Lower leg skin (tissue), 4 donors: ENCODE results near the gene SIRPG. TPM values are rescaled to one million over a fixed set of nuclear protein-coding genes. Genes with fewer than 3 reads are reported as not detected.

Experiments used
- DNase-seq, 2 donors: peaks; one replicate each; pipeline ENCODE4 v3.0.0-alpha.2; 2019; ENCODE audit warnings: low spot score in 2 of 2
- H3K4me3 ChIP-seq: fragments of 200-600 bp; sonication (generic); 2 replicates; pipeline ENCODE4 v1.5.1; 2017; ENCODE audit warnings: mild to moderate bottlenecking, low read depth; ENCODE audit not compliant: poor library complexity, severe bottlenecking
- POLR2A ChIP-seq, 2 donors: fragments of 450-650 bp; IDR thresholded peaks; one replicate each; pipeline ENCODE4 v1.6.1; 2016 to 2017; ENCODE audit warnings: antibody characterized with exemption in 2 of 2, mild to moderate bottlenecking in 1 of 2, moderate library complexity in 1 of 2
- WGBS, 2 donors: methylation state at CpG; one replicate each; pipeline ENCODE4 v1.1.5; 2018; 5-methylcytosine and 5-hydroxymethylcytosine counted together
- intact Hi-C: fragments of 100-400 bp; cut with DNase I; formaldehyde crosslinking; loops from one replicate; pipeline ENCODE4 v1.15.0; 2023; ENCODE audit warnings: low total_unique reads
- total RNA-seq, 4 donors: library from RNA; depleted of rRNA; stranded (reverse); fragments of >200 nt; gene quantifications; one replicate each; pipeline ENCODE4 v1.1.0, GENCODE V29; 2016
- TF ChIP-seq, protein P1 (sequence below), 3 donors: fragments of 450-650 bp; IDR thresholded peaks; one replicate each; pipeline ENCODE4 v1.5.1; 2016; ENCODE audit warnings: antibody characterized with exemption in 3 of 3, mild to moderate bottlenecking in 3 of 3, moderate library complexity in 2 of 3

SIRPG gene
- total RNA-seq, 4 donors from 2014 or later: 0.89 TPM; not detected in 3

DNA sequence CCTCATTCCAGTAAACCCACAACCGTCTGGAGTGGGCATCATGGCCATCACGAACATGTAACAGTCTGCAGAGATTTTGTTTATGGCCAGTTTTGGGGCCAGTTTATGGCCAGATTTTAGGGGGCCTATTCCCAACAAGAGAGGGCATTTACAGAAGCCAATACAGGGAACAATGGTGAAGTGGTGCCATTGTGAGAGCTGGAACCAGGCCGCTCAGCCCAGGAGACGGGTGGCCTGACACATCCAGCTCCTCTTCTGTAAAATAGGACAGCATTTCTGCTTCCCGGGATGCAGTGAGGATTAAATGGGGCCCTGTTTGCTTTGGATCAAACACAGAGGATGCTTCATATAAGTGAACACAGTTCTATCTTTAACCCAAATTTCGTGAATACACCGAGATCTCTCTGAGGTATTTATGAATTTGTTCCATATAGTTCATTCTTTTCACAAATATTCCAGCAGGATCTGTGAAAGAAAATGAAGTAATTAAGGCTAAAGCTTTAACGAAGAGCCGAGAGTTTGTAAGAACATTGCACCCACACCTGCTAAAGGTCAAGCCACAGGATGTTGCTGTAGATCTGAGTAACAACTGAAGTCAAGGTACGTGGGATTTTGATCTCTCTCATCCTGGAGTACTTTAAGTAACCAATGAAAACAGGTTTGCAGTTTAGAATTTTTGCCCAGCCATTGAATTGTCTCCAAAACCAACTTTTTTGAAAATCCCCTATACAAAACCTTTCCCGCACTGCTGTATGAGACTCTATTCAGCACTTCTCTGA, 14.5 kb upstream of the SIRPG start:
- 78 to 85% methylated on average over 11 of the region's 11 CpGs for WGBS, 2 donors
- TF ChIP-seq, protein P1, sequence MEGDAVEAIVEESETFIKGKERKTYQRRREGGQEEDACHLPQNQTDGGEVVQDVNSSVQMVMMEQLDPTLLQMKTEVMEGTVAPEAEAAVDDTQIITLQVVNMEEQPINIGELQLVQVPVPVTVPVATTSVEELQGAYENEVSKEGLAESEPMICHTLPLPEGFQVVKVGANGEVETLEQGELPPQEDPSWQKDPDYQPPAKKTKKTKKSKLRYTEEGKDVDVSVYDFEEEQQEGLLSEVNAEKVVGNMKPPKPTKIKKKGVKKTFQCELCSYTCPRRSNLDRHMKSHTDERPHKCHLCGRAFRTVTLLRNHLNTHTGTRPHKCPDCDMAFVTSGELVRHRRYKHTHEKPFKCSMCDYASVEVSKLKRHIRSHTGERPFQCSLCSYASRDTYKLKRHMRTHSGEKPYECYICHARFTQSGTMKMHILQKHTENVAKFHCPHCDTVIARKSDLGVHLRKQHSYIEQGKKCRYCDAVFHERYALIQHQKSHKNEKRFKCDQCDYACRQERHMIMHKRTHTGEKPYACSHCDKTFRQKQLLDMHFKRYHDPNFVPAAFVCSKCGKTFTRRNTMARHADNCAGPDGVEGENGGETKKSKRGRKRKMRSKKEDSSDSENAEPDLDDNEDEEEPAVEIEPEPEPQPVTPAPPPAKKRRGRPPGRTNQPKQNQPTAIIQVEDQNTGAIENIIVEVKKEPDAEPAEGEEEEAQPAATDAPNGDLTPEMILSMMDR (IDR thresholded peaks at IDR 0.05): no peak
- TF ChIP-seq POLR2A (IDR thresholded peaks at IDR 0.05): no peak
- intact Hi-C loops: no loop called here
- DNase-seq: no peak
- H3K4me3 ChIP-seq: no peak overlapping the region

DNA sequence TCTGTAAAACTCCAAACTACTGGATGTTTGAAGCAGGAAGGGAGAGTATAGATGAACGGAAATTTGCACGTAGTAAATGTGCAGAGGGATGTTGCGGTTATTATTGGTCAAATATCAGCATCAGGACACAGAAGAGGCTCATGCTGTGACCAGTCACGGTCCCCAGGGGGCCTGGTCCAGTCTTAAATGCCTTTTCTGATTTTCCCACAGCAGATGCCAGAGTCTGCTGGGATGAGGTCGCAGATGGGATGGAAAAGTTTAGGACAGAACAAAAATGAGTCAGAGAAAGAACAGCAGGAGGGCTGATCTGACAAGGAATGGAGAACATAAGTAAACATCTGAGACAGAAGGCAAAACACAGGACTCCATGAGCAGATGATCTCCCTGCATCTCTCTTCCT, 11.7 kb upstream of the SIRPG start:
- H3K4me3 ChIP-seq: no peak overlapping the region
- TF ChIP-seq, protein P1 (IDR thresholded peaks at IDR 0.05): no peak
- TF ChIP-seq POLR2A (IDR thresholded peaks at IDR 0.05): no peak
- intact Hi-C loops: no loop called here
- WGBS, 2 donors: 66 to 70% methylated on average over 5 of the region's 5 CpGs
- no peak for DNase-seq

DNA sequence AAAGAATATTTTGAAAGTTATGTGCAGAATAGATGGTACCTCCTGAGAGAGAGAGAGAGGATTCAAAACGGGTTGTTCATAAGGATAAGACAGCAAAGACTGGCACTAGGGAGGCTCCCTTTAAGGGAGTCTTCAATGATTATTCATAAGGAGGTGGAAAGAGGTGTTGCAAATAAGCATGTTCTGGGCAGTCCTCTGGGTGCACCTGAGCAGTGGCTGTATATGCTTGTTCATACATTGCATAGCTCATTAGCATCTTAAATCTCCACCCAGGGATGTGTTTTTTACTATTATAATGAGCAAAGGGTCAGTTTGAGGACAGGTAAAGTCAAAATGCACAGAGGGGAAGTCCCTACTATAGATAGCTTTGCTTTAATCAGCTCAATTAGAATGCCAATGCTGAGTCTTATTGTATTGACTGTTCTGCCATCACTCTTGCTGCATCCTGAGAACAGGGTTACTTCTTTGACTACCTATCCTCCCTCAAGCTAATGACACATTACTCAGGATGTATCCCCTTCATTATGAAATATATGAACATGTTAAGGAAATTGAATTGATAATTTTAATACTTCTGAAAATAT, 10.0 kb upstream of the SIRPG start:
- H3K4me3 ChIP-seq: no peak overlapping the region
- no peak for TF ChIP-seq POLR2A (IDR thresholded peaks at IDR 0.05)
- TF ChIP-seq, protein P1 (IDR thresholded peaks at IDR 0.05): no peak
- DNase-seq: no peak
- intact Hi-C loops: no loop called here
- WGBS, 2 donors: 46 to 50% methylated on average over 1 of the region's 1 CpG

DNA sequence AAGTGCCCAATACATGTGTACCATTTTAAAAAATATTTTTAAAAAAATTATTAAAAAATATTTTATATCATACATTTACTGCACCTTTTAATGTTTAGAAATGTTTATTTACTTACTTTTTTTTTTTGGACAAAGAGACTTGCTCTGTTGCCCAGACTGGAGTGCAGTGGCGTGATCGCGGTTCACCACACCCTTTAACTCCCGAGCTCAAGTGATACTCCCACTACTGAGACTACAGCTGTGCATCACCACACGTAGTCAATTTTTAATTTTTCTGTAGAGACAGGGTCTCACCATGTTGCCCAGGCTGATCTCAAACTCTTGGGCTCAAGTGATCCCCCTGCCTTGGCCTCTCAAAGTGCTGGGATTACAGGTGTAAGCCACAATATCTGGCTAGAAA, 9.2 kb upstream of the SIRPG start:
- TF ChIP-seq, protein P1 (IDR thresholded peaks at IDR 0.05): no peak
- no peak for TF ChIP-seq POLR2A (IDR thresholded peaks at IDR 0.05)
- 38 to 52% methylated on average over 4 to 5 of the region's 5 CpGs for WGBS, 2 donors

DNA sequence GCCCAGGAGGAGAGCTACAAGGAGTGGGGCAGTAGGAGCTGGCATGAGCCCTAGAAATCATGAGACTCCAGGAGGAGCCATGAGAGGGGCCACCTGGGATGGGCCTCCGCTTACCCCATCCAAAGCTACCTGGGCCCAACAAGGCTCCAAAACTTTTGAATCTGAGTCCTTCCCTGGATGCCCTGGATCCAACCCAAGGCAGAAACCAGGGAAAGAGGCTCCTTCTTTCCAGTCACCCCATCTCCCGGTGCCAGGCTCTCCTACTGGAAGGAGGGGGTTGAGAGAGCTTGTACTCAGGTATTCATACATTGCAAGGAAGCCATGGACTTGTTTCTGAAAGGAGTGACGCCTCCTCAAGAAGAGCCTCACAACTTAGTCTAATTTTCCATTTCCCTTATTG, 7.8 kb upstream of the SIRPG start:
- no peak overlapping the region for H3K4me3 ChIP-seq
- no peak for DNase-seq
- intact Hi-C loops: no loop called here
- WGBS, 2 donors: 95 to 97% methylated on average over 3 of the region's 3 CpGs
- TF ChIP-seq, protein P1 (IDR thresholded peaks at IDR 0.05): no peak
- TF ChIP-seq POLR2A (IDR thresholded peaks at IDR 0.05): no peak

More for the DNA sequence above, 9.2 kb upstream of the SIRPG start:
- no peak for DNase-seq
- no peak overlapping the region for H3K4me3 ChIP-seq
- intact Hi-C loops: no loop called here
